Mucosa of rectum (tissue), 2 donors: Measurements from ENCODE around the gene CTSD.

ENCODE experiments used
- H3K27ac ChIP-seq, 2 donors: one replicate each; pipeline ENCODE4 v1.7.0; 2013; ENCODE audit warnings: inconsistent platforms in 2 of 2, low read depth in 2 of 2, low read length in 2 of 2
- H3K27me3 ChIP-seq, 2 donors: one replicate each; pipeline ENCODE4 v1.7.0; 2013; ENCODE audit warnings: low read length in 2 of 2; ENCODE audit not compliant: control insufficient read depth in 2 of 2, insufficient read depth in 2 of 2
- H3K36me3 ChIP-seq, 2 donors: one replicate each; pipeline ENCODE4 v1.7.0; 2013; ENCODE audit warnings: low read length in 2 of 2; ENCODE audit not compliant: control insufficient read depth in 2 of 2, insufficient read depth in 2 of 2
- H3K4me1 ChIP-seq, 2 donors: one replicate each; pipeline ENCODE4 v1.7.0; 2013; ENCODE audit warnings: low read length in 2 of 2, mild to moderate bottlenecking in 1 of 2; ENCODE audit not compliant: control insufficient read depth in 2 of 2, insufficient read depth in 2 of 2
- H3K4me3 ChIP-seq, 2 donors: one replicate each; pipeline ENCODE4 v1.7.0; 2013; ENCODE audit warnings: low read length in 2 of 2
- H3K9ac ChIP-seq, 2 donors: one replicate each; pipeline ENCODE4 v1.7.0; 2013; ENCODE audit warnings: low read length in 2 of 2, low read depth in 1 of 2, mild to moderate bottlenecking in 1 of 2
- H3K9me3 ChIP-seq, 2 donors: one replicate each; pipeline ENCODE4 v1.7.0; 2013; ENCODE audit warnings: low read length in 2 of 2; ENCODE audit not compliant: control insufficient read depth in 2 of 2
- donor health status: healthy.
- donor health status: Normal muscosa, but diverticular disease.

CTSD gene

DNA sequence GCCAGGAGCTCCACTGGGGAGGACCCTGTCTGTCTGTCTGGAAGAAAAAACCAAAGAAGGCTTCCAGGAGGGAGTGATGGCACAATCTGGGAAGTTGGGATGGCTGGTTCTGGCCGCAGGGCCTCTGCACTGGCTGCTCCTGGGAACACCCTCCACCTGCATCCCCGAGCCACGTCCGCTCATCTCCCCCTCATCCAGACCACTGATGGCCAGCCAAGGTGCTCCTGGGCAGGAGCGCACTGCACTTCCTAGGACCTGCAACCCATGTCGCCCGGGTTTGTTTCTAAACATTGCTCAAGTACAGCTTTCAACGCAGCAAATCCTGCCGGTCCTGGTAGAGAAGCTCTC, 8.4 kb downstream of the CTSD start:
- H3K9me3 ChIP-seq: no peaks in the 10 kb centered on the region
- H3K9ac ChIP-seq: no peak overlapping the region
- H3K4me1 ChIP-seq: peaks cover 19 to 23% of the 10 kb centered on the region in 2 donors
- peaks cover 39 to 59% of the 10 kb centered on the region in 2 donors for H3K36me3 ChIP-seq
- H3K4me3 ChIP-seq: no peak overlapping the region
- no peak overlapping the region for H3K27ac ChIP-seq
- H3K27me3 ChIP-seq: no peaks in the 10 kb centered on the region

DNA sequence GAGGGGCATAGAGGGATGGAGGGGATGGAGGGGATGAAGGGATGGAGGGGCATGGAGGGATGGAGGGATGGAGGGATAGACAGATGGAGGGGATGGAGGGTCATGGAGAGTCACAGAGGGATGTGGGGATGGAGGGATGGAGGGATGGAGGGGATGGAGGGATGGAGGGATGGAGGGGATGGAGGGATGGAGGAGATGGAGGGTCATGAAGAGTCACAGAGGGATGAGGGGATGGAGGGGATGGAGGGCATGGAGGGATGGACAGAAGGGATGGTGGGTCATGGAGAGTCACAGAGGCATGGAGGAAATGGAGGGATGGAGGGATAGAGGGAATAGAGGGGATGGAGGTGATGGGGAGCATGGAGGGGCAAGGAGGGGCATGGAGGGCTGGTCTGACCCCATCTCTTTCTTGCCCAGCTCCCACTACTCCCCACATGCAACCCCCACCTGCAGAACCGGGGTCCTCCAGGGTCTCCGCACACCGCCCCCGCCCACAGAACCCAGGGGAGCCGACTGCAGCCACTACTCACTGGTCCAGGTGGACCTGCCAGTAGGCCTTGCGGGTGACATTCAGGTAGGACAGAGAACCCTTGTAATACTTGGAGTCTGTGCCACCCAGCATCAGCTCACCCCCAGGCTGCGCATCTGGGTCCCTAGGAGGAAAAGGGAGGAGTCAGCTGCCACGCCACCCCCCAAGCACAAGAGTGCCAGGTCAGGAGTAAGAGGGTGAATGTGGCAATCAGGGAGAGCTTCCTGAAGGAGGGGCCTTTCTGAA, 9.2 kb downstream of the CTSD start:
- H3K4me1 ChIP-seq: peaks cover 16% of the 10 kb centered on the region in 2 donors
- H3K27me3 ChIP-seq: peaks cover 0 to 6% of the 10 kb centered on the region in 2 donors
- no peak overlapping the region for H3K27ac ChIP-seq
- peaks cover 39 to 51% of the 10 kb centered on the region in 2 donors for H3K36me3 ChIP-seq
- H3K4me3 ChIP-seq: no peak overlapping the region
- no peak overlapping the region for H3K9ac ChIP-seq
- no peaks in the 10 kb centered on the region for H3K9me3 ChIP-seq

GRCh38 chr11:1753929-1754305, 9.8 kb downstream of the CTSD start:
- Histone ChIP-seq H3K9ac (no peak overlapping the region), H3K36me3 (peaks cover 34 to 47% of the 10 kb centered on the region in 2 donors), H3K9me3 (no peaks in the 10 kb centered on the region), H3K4me1 (peaks cover 15 to 19% of the 10 kb centered on the region in 2 donors), H3K4me3 (no peak overlapping the region), H3K27ac (no peak overlapping the region), H3K27me3 (peaks cover 0 to 7% of the 10 kb centered on the region in 2 donors)

- Histone ChIP-seq H3K36me3 (peaks cover 29 to 44% of the 10 kb centered on the region in 2 donors), H3K27ac (no peak overlapping the region), H3K9ac (no peak overlapping the region)
Measured at GRCh38 chr11:1753229-1753928, 10.3 kb downstream of the CTSD start.

DNA sequence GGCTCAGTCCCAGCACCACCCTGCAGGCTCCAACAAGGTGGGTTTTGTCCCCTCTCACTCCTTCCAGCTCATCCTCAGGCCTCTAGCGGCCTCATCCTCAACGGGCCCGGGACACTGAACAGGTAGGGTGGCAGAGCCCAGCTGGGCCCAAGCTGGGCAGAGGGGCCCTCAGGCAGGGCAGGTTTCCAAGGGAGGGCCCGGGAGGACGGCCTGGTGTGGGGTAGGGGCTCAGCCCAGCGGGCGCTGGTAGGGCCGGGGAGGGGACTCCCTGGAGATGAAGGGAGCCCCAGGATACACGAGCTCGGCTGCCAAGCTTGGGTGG, 10.9 kb downstream of the CTSD start:
- peaks cover 12 to 19% of the 10 kb centered on the region in 2 donors for H3K4me1 ChIP-seq

More at GRCh38 chr11:1753229-1753928, 10.3 kb downstream of the CTSD start:
- peaks cover 12 to 19% of the 10 kb centered on the region in 2 donors for H3K4me1 ChIP-seq
- H3K9me3 ChIP-seq: no peaks in the 10 kb centered on the region
- no peak overlapping the region for H3K4me3 ChIP-seq
- peaks cover 0 to 12% of the 10 kb centered on the region in 2 donors for H3K27me3 ChIP-seq

GRCh38 chr11:1751999-1752906, 11.5 kb downstream of the CTSD start:
- Histone ChIP-seq H3K4me3 (no peak overlapping the region), H3K27ac (peak overlapping the region in 1 of 2 donors; percentile 9), H3K9me3 (no peaks in the 10 kb centered on the region), H3K36me3 (peaks cover 24 to 39% of the 10 kb centered on the region in 2 donors), H3K27me3 (peaks cover 0 to 13% of the 10 kb centered on the region in 2 donors), H3K4me1 (peaks cover 8 to 18% of the 10 kb centered on the region in 2 donors), H3K9ac (no peak overlapping the region)

More for the DNA sequence above, 10.9 kb downstream of the CTSD start:
- Histone ChIP-seq H3K36me3 (peaks cover 26 to 44% of the 10 kb centered on the region in 2 donors), H3K4me3 (no peak overlapping the region), H3K27ac (no peak overlapping the region), H3K27me3 (peaks cover 0 to 13% of the 10 kb centered on the region in 2 donors), H3K9ac (no peak overlapping the region), H3K9me3 (no peaks in the 10 kb centered on the region)

- peaks cover 7 to 11% of the 10 kb centered on the region in 2 donors for H3K4me1 ChIP-seq
- no peak overlapping the region for H3K9ac ChIP-seq
- H3K4me3 ChIP-seq: no peak overlapping the region
- no peak overlapping the region for H3K27ac ChIP-seq
- H3K36me3 ChIP-seq: peaks cover 19 to 33% of the 10 kb centered on the region in 2 donors
- H3K27me3 ChIP-seq: peaks cover 0 to 13% of the 10 kb centered on the region in 2 donors
- no peaks in the 10 kb centered on the region for H3K9me3 ChIP-seq
Measured at GRCh38 chr11:1751531-1751921, 12.2 kb downstream of the CTSD start.

- no peak overlapping the region for H3K4me3 ChIP-seq
- H3K4me1 ChIP-seq: peaks cover 3 to 8% of the 10 kb centered on the region in 2 donors
- H3K9ac ChIP-seq: peak overlapping the region in 1 of 2 donors; percentile 21
Measured at GRCh38 chr11:1750840-1751530, 12.7 kb downstream of the CTSD start.

DNA sequence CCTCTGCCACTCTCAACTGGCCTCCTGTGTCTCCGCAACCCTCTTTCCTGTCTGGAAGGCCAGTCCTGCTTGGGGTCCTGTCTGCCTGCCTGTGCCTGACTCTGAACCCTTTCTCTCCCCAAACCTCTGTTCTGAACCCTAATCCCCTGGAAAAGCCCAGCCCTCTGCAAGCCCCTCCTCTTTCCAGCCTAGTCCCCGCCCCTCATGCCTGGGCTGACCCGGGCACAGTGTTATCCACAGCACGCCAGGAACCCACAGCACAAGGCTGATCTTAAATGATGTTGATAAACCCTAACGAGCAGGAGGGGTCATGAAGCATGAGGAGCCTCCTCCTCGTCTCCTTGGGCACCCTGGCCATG, 13.3 kb downstream of the CTSD start, which contains the start of gene IFITM10:
IFITM10 (minus strand) TSS at position 115 of the 359 bp plus-strand sequence. CDS start 153 bp downstream, outside the sequence.
- Histone ChIP-seq H3K36me3 (peaks cover 10 to 25% of the 10 kb centered on the region in 2 donors), H3K27ac (peak within 1 kb of the TSS; percentile 22 to 23), H3K4me1 (peaks cover 2 to 4% of the 10 kb centered on the region in 2 donors), H3K4me3 (peak within 1 kb of the TSS in 1 of 2 donors; percentile 7), H3K27me3 (peaks cover 0 to 13% of the 10 kb centered on the region in 2 donors), H3K9me3 (no peaks in the 10 kb centered on the region), H3K9ac (peak within 1 kb of the TSS in 1 of 2 donors; percentile 21)

More at GRCh38 chr11:1750840-1751530, 12.7 kb downstream of the CTSD start:
- Histone ChIP-seq H3K27me3 (peaks cover 0 to 13% of the 10 kb centered on the region in 2 donors), H3K27ac (peak overlapping the region; percentile 17 to 23), H3K36me3 (peaks cover 16 to 30% of the 10 kb centered on the region in 2 donors), H3K9me3 (no peaks in the 10 kb centered on the region)
